Stimulated activated CD8-positive, alpha-beta memory T cell treated with anti-CD3 and anti-CD28 coated beads, Interleukin-4, amount 100 ng/mL, for 1 hour (primary cell): ENCODE measurements around the gene OOSP3.

ENCODE experiments used
- DNase-seq, 2 donors: peaks; one replicate each; pipeline ENCODE4 v3.0.0-alpha.2; 2020; ENCODE audit warnings: low read depth in 2 of 2, low spot score in 1 of 2

Gene OOSP3

DNA sequence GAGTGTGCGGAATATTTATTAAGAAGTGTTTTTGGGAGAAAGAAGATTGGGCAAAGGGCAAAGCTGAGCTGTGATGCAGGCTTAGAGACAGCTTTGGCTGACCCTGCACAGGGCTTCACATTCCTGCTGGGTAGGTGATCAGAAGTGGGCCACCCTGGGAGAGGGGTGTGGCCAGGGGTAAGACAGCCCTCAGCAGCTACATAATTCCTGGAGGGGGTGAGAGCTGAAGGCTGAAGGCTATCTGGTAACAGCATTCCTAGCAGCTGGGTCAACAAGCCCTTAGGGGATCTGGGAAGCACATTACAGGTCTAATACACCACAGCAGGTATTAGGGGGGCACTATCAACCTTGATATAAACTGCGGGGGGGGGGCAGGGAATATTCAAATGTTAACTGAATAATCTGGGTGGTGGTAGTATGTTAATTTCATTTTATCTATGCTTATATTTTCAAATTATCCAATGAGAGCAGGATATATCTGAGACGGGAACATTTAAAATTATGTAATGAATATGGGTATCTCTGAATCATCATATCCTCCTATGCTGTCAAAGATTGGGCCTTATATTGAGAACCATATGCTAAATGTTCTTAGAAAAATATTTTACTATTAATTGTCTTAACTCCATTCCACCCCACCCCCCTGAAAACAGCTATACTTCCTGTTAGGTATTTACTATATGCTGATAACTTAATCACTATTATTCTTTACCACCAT is 65.6 kb downstream of the OOSP3 start:
- DNase-seq: no peak

DNA sequence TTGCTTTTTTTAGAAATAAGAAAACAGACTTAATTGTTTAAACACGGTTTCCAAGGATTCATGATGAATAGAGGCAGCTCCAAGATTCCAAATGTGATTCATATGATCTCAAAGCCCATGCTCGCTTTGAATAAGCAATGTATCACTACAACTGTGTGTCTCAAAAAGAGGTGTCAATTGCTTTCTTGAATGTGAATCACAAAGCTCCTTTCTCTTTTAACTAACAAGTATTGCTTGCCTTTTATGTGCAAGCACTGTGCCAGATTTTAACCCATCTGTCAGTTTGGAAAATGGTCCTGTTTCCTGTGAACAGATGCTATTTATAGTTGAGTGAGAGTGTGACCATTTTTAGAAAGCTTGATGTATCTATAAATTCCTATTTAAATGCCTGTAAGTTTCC is 66.1 kb downstream of the OOSP3 start:
- DNase-seq: no peak
